ENCODE results near the gene NRDC.

Gene NRDC

GRCh38 chr1:51758310-51758709 lies 120.2 kb downstream of the NRDC start:
- DNase-seq = no peak

- DNase-seq = no peak
These were observed 122.2 kb downstream of the NRDC start for GRCh38 chr1:51756290-51756689.

- DNase-seq = no peak
These were observed 123.1 kb downstream of the NRDC start for GRCh38 chr1:51755437-51755836.

- DNase-seq = no peak
These were observed 123.9 kb downstream of the NRDC start for GRCh38 chr1:51754666-51755065.

- no peak for DNase-seq
These were observed 124.6 kb downstream of the NRDC start for GRCh38 chr1:51753969-51754368.

GRCh38 chr1:51752073-51752948 lies 126.2 kb downstream of the NRDC start:
- no peak for DNase-seq

- no peak for DNase-seq
These were observed 127.8 kb downstream of the NRDC start for GRCh38 chr1:51750729-51751128.

GRCh38 chr1:51750218-51750617 lies 128.3 kb downstream of the NRDC start:
- DNase-seq = no peak

- no peak for DNase-seq
These were observed 129.4 kb downstream of the NRDC start for GRCh38 chr1:51749151-51749550.

- DNase-seq = no peak
These were observed 133.3 kb downstream of the NRDC start for GRCh38 chr1:51745304-51745570.

- no peak for DNase-seq
These were observed 133.8 kb downstream of the NRDC start for GRCh38 chr1:51744506-51745303.

GRCh38 chr1:51741121-51741681 lies 137.3 kb downstream of the NRDC start:
- no peak for DNase-seq

GRCh38 chr1:51740652-51741051 lies 137.9 kb downstream of the NRDC start:
- DNase-seq = no peak

Data from SW 1271 (cell line).